ENCODE results near the gene CHAT. TPM values are rescaled to one million over a fixed set of nuclear protein-coding genes. Genes with fewer than 3 reads are reported as not detected.

The CHAT gene
- total and polyA plus RNA-seq, 2 donors (not counting 3 experiments of a cell fraction or from before 2014, with no cell fraction given): not detected

GRCh38 chr10:49594594-49594993 lies 19.2 kb upstream of the CHAT start:
- dilution Hi-C loops (cut with MboI; ENCODE audit: extremely low pct_ligation_motif_present, low sequenced_read_pairs): no loop called here
- Histone ChIP-seq H3K9me1 (replicated peaks; ENCODE audit: control insufficient read depth, extremely low read depth, insufficient read depth, low read length) (no peaks in the 10 kb centered on the region), H3K36me3 (ENCODE audit: control insufficient read depth in 2 of 2, extremely low read depth in 1 of 2, insufficient read depth in 2 of 2, low read length in 2 of 2) (no peaks in the 10 kb centered on the region), H4K20me1 (replicated peaks; ENCODE audit: control insufficient read depth, extremely low read depth, insufficient read depth, low read length) (no peaks in the 10 kb centered on the region), H3K4me3 (replicated peaks in 1 of 3; ENCODE audit: insufficient read depth in 1 of 3, low read depth in 1 of 3, low read length in 3 of 3) (no peak overlapping the region), H3K27me3 (ENCODE audit: control insufficient read depth in 2 of 2, insufficient read depth in 2 of 2, low read length in 2 of 2) (no peaks in the 10 kb centered on the region), H3K4me1 (ENCODE audit: control insufficient read depth, extremely low read depth, insufficient read depth, low read length) (peaks cover 3% of the 10 kb centered on the region), H3K4me2 (ENCODE audit: insufficient read depth, low read length) (no peak overlapping the region), H3K27ac (ENCODE audit: insufficient read depth, low read depth, low read length) (no peak overlapping the region), H3K9ac (replicated peaks; ENCODE audit: extremely low read depth, insufficient read depth, low read length) (no peak overlapping the region), H3K9me3 (replicated peaks; ENCODE audit: control insufficient read depth, insufficient read depth, low read length) (no peaks in the 10 kb centered on the region), H2AFZ (ENCODE audit: low read depth, low read length) (no peak overlapping the region), H3K79me2 (ENCODE audit: control insufficient read depth, insufficient read depth, low read length) (no peaks in the 10 kb centered on the region)
- ChIA-PET POLR2A (no interaction called here), CTCF (interaction anchor here (0.9 to 4.0 kb wide), 13 partner anchors 9 to 936 kb away, joined by 3 to 47 read pairs (median 5); partner anchors contain the start of genes ERCC6 and WASHC2A)
- TF ChIP-seq JUN (IDR thresholded peaks at IDR 0.05; ENCODE audit: borderline replicate concordance, insufficient read depth, insufficient read length, low read depth) (no peak), CTCF (IDR thresholded peaks at IDR 0.05; ENCODE audit: extremely low read depth in 1 of 2, insufficient read depth in 1 of 2, low read depth in 1 of 2, low read length in 2 of 2) (peak; percentile 68 to 82), EZH2 (IDR thresholded peaks at IDR 0.05; ENCODE audit: borderline replicate concordance, low read depth, low read length, severe bottlenecking) (no peak), MYC (IDR thresholded peaks at IDR 0.05; ENCODE audit: low read depth, low read length) (no peak), GATA2 (IDR thresholded peaks at IDR 0.05; ENCODE audit: insufficient read depth, insufficient read length, low read depth, low read length) (no peak), POLR2AphosphoS5 (IDR thresholded peaks at IDR 0.05; ENCODE audit: insufficient read depth, low read depth, low read length) (no peak), FOS (IDR thresholded peaks at IDR 0.05; ENCODE audit: borderline replicate concordance, insufficient read depth, low read length) (no peak), POLR2A (IDR thresholded peaks at IDR 0.05; ENCODE audit: low read depth, low read length) (no peak)
- DNase-seq (ENCODE audit: low read depth, low spot score) (peak; percentile 65), FAIRE-seq (peak; percentile 97)
- intact Hi-C loops (cut with micrococcal nuclease): loop anchor here (2.0 to 10.0 kb wide), 4 partner anchors 168 to 1300 kb away; partner anchors contain the start of gene OGDHL
- BruUV-seq (replicated peaks): no TSS peak
